ENCODE measurements around the gene PTPRK.
"Not testable (repeated sequence)": the region's sequence is repeated elsewhere in the genome, so short reads cannot be mapped to it uniquely, and the experiment has no call there.

PTPRK gene

DNA sequence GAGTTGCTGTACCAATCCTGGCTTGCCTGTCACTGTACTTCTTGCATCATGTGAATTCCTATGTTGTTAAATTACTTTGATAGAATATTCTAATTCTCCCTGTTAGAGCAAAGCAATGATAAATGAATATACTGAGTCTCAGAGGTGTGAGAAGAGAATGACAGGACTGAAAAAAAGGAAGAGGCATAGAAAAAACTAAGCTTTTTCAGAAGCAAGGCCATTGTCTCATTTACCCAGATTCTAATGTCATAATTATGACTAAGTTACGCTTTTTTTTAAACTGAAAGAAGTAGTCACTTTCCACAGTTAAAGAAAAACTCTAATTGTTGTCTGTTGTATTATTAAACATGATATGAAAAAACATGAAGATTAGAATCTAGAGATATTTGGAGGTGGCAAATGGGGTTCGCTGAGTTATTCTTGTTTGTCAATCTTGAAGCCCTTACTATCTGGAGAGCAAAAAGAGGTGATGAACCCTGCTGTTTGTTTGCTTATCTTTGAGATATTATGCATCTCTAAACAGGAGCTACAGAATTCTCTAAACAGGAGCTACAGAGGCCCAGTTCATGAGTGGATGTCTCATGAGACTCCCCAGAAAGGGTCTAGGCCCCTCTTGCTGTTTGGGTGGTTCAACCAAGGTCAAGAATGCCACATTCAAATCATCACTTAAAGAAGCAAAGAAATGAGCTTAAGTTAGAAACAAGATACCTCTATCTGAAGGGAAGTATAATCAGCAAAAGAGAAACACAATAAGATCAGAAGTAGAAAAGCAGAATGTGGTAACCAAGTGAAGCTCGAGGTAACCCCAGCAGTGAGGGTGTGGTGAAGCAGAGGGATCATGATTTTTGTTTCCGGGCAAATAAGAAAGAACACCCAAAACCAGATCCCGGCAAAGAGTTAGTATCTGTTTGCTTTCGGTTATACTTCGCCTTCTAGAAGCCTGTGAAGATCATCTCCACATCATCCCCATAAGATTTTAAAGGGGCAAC, 586.3 kb downstream of the PTPRK start:
- Histone ChIP-seq H4K8ac (ENCODE audit: low read depth, low read length) (no peak overlapping the region), H3K27ac (ENCODE audit: low read depth, low read length) (no peak overlapping the region), H2BK120ac (ENCODE audit: low read depth, low read length) (no peak overlapping the region), H3K23ac (ENCODE audit: low read length) (no peak overlapping the region), H3K36me3 (ENCODE audit: control insufficient read depth, insufficient read depth, low read length) (no peaks in the 10 kb centered on the region), H3K4me1 (ENCODE audit: control insufficient read depth, low read depth, low read length) (no peaks in the 10 kb centered on the region), H4K5ac (ENCODE audit: low read length) (no peak overlapping the region), H3K4ac (ENCODE audit: low read depth, low read length) (no peak overlapping the region), H3K79me2 (ENCODE audit: control insufficient read depth, insufficient read depth, low read length) (no peaks in the 10 kb centered on the region), H3K9ac (ENCODE audit: low read length) (no peak overlapping the region), H3K79me1 (ENCODE audit: low read length) (no peaks in the 10 kb centered on the region), H3K18ac (ENCODE audit: low read length) (no peak overlapping the region), H2BK15ac (replicated peaks; ENCODE audit: low read depth) (no peak overlapping the region), H3K56ac (ENCODE audit: low read length) (no peak overlapping the region), H3K4me3 (ENCODE audit: low read length) (no peak overlapping the region), H3K27me3 (ENCODE audit: insufficient read depth, low read length, poor library complexity) (no peaks in the 10 kb centered on the region), H2AK5ac (ENCODE audit: low read length) (no peak overlapping the region), H2BK5ac (ENCODE audit: low read length) (no peak overlapping the region), H3K4me2 (ENCODE audit: low read length) (no peak overlapping the region)
- peak; percentile 11 for DNase-seq
- WGBS (ENCODE audit: extremely low coverage, insufficient coverage, low lambda C conversion rate): no CpG with 5 or more reads among the region's 7 CpGs

DNA sequence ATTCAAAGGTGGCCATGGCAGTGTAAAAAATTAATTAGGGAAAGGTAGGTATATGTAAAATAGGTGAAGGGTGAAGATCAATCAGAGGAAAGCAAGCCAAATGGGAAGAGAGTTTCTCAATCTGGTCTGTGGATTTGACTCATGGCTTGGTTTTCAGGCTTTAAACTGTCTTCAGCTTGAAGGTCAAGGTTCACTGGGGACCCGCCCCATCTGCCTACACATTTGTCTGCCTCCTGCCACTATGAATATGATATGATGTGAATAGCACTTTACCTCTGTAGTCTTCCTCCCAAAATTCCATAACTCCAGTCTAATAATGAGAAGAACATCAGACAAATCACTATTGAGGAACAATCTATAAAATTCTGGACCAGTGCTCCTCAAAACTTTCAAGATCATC, 587.3 kb downstream of the PTPRK start:
- H3K4me2 ChIP-seq (ENCODE audit: low read length): no peak overlapping the region
- H2BK5ac ChIP-seq (ENCODE audit: low read length): no peak overlapping the region
- H3K79me1 ChIP-seq (ENCODE audit: low read length): no peaks in the 10 kb centered on the region
- DNase-seq: no peak
- H3K9ac ChIP-seq (ENCODE audit: low read length): no peak overlapping the region
- no peak overlapping the region for H3K56ac ChIP-seq (ENCODE audit: low read length)
- no peak overlapping the region for H3K23ac ChIP-seq (ENCODE audit: low read length)
- H2BK15ac ChIP-seq (replicated peaks; ENCODE audit: low read depth): no peak overlapping the region
- no peaks in the 10 kb centered on the region for H3K4me1 ChIP-seq (ENCODE audit: control insufficient read depth, low read depth, low read length)
- H3K36me3 ChIP-seq (ENCODE audit: control insufficient read depth, insufficient read depth, low read length): no peaks in the 10 kb centered on the region
- H4K5ac ChIP-seq (ENCODE audit: low read length): no peak overlapping the region
- H3K18ac ChIP-seq (ENCODE audit: low read length): no peak overlapping the region
- WGBS (ENCODE audit: extremely low coverage, insufficient coverage, low lambda C conversion rate): no CpG with 5 or more reads among the region's 1 CpG
- H3K27me3 ChIP-seq (ENCODE audit: insufficient read depth, low read length, poor library complexity): no peaks in the 10 kb centered on the region
- no peak overlapping the region for H4K8ac ChIP-seq (ENCODE audit: low read depth, low read length)
- H3K4ac ChIP-seq (ENCODE audit: low read depth, low read length): no peak overlapping the region
- H3K79me2 ChIP-seq (ENCODE audit: control insufficient read depth, insufficient read depth, low read length): no peaks in the 10 kb centered on the region
- H2BK120ac ChIP-seq (ENCODE audit: low read depth, low read length): no peak overlapping the region
- no peak overlapping the region for H3K4me3 ChIP-seq (ENCODE audit: low read length)
- H3K27ac ChIP-seq (ENCODE audit: low read depth, low read length): no peak overlapping the region
- no peak overlapping the region for H2AK5ac ChIP-seq (ENCODE audit: low read length)

GRCh38 chr6:127932708-127933107, 587.7 kb downstream of the PTPRK start:
- H3K36me3 ChIP-seq (ENCODE audit: control insufficient read depth, insufficient read depth, low read length): no peaks in the 10 kb centered on the region
- no peak overlapping the region for H2BK5ac ChIP-seq (ENCODE audit: low read length)
- H3K4me3 ChIP-seq (ENCODE audit: low read length): no peak overlapping the region
- peak; percentile 6 for DNase-seq
- no peak overlapping the region for H3K27ac ChIP-seq (ENCODE audit: low read depth, low read length)
- no peak overlapping the region for H3K56ac ChIP-seq (ENCODE audit: low read length)
- no CpG with 5 or more reads among the region's 5 CpGs for WGBS (ENCODE audit: extremely low coverage, insufficient coverage, low lambda C conversion rate)
- no peaks in the 10 kb centered on the region for H3K27me3 ChIP-seq (ENCODE audit: insufficient read depth, low read length, poor library complexity)
- H2BK120ac ChIP-seq (ENCODE audit: low read depth, low read length): no peak overlapping the region
- no peak overlapping the region for H4K8ac ChIP-seq (ENCODE audit: low read depth, low read length)
- no peak overlapping the region for H3K4ac ChIP-seq (ENCODE audit: low read depth, low read length)
- H3K23ac ChIP-seq (ENCODE audit: low read length): no peak overlapping the region
- H3K9ac ChIP-seq (ENCODE audit: low read length): no peak overlapping the region
- no peak overlapping the region for H3K18ac ChIP-seq (ENCODE audit: low read length)
- no peak overlapping the region for H2BK15ac ChIP-seq (replicated peaks; ENCODE audit: low read depth)
- no peaks in the 10 kb centered on the region for H3K4me1 ChIP-seq (ENCODE audit: control insufficient read depth, low read depth, low read length)
- no peaks in the 10 kb centered on the region for H3K79me2 ChIP-seq (ENCODE audit: control insufficient read depth, insufficient read depth, low read length)
- no peak overlapping the region for H4K5ac ChIP-seq (ENCODE audit: low read length)
- no peaks in the 10 kb centered on the region for H3K79me1 ChIP-seq (ENCODE audit: low read length)
- H3K4me2 ChIP-seq (ENCODE audit: low read length): no peak overlapping the region
- H2AK5ac ChIP-seq (ENCODE audit: low read length): no peak overlapping the region

- not testable (repeated sequence) for H3K4me3 ChIP-seq (ENCODE audit: low read length); H3K27me3 ChIP-seq (ENCODE audit: insufficient read depth, low read length, poor library complexity); H3K79me1 ChIP-seq (ENCODE audit: low read length); H3K56ac ChIP-seq (ENCODE audit: low read length); H2AK5ac ChIP-seq (ENCODE audit: low read length); H4K8ac ChIP-seq (ENCODE audit: low read depth, low read length); H3K9ac ChIP-seq (ENCODE audit: low read length); H3K23ac ChIP-seq (ENCODE audit: low read length); H2BK5ac ChIP-seq (ENCODE audit: low read length); H3K18ac ChIP-seq (ENCODE audit: low read length); H3K79me2 ChIP-seq (ENCODE audit: control insufficient read depth, insufficient read depth, low read length); H4K5ac ChIP-seq (ENCODE audit: low read length); H3K27ac ChIP-seq (ENCODE audit: low read depth, low read length); H3K4me1 ChIP-seq (ENCODE audit: control insufficient read depth, low read depth, low read length); H3K4ac ChIP-seq (ENCODE audit: low read depth, low read length); H3K36me3 ChIP-seq (ENCODE audit: control insufficient read depth, insufficient read depth, low read length); H3K4me2 ChIP-seq (ENCODE audit: low read length); H2BK15ac ChIP-seq (replicated peaks; ENCODE audit: low read depth); H2BK120ac ChIP-seq (ENCODE audit: low read depth, low read length); DNase-seq
- WGBS (ENCODE audit: extremely low coverage, insufficient coverage, low lambda C conversion rate): no CpG with 5 or more reads among the region's 10 CpGs
Measured at GRCh38 chr6:127926441-127926840, 594.0 kb downstream of the PTPRK start.

- no peak for DNase-seq
- Histone ChIP-seq H3K56ac (ENCODE audit: low read length) (no peak overlapping the region), H3K4me1 (ENCODE audit: control insufficient read depth, low read depth, low read length) (no peaks in the 10 kb centered on the region)
Measured at GRCh38 chr6:127924440-127924839, 596.0 kb downstream of the PTPRK start.

GRCh38 chr6:127924031-127924430, 596.4 kb downstream of the PTPRK start:
- no peak overlapping the region for H3K56ac ChIP-seq (ENCODE audit: low read length)
- H4K5ac ChIP-seq (ENCODE audit: low read length): no peak overlapping the region
- H3K4me2 ChIP-seq (ENCODE audit: low read length): no peak overlapping the region
- H3K9ac ChIP-seq (ENCODE audit: low read length): no peak overlapping the region
- H3K36me3 ChIP-seq (ENCODE audit: control insufficient read depth, insufficient read depth, low read length): no peaks in the 10 kb centered on the region
- H3K27me3 ChIP-seq (ENCODE audit: insufficient read depth, low read length, poor library complexity): no peaks in the 10 kb centered on the region
- no peak overlapping the region for H3K4ac ChIP-seq (ENCODE audit: low read depth, low read length)
- H3K4me1 ChIP-seq (ENCODE audit: control insufficient read depth, low read depth, low read length): no peaks in the 10 kb centered on the region
- H3K23ac ChIP-seq (ENCODE audit: low read length): no peak overlapping the region
- no peak overlapping the region for H4K8ac ChIP-seq (ENCODE audit: low read depth, low read length)
- no peak for DNase-seq
- H3K27ac ChIP-seq (ENCODE audit: low read depth, low read length): no peak overlapping the region
- no peak overlapping the region for H3K18ac ChIP-seq (ENCODE audit: low read length)
- no peak overlapping the region for H3K4me3 ChIP-seq (ENCODE audit: low read length)
- H2AK5ac ChIP-seq (ENCODE audit: low read length): no peak overlapping the region
- no peaks in the 10 kb centered on the region for H3K79me1 ChIP-seq (ENCODE audit: low read length)
- H2BK5ac ChIP-seq (ENCODE audit: low read length): no peak overlapping the region
- no peak overlapping the region for H2BK15ac ChIP-seq (replicated peaks; ENCODE audit: low read depth)
- no peaks in the 10 kb centered on the region for H3K79me2 ChIP-seq (ENCODE audit: control insufficient read depth, insufficient read depth, low read length)
- no peak overlapping the region for H2BK120ac ChIP-seq (ENCODE audit: low read depth, low read length)

More at GRCh38 chr6:127924440-127924839, 596.0 kb downstream of the PTPRK start:
- H3K18ac ChIP-seq (ENCODE audit: low read length): no peak overlapping the region
- WGBS (ENCODE audit: extremely low coverage, insufficient coverage, low lambda C conversion rate): no CpG with 5 or more reads among the region's 2 CpGs
- H2BK5ac ChIP-seq (ENCODE audit: low read length): no peak overlapping the region
- H3K4ac ChIP-seq (ENCODE audit: low read depth, low read length): no peak overlapping the region
- H4K8ac ChIP-seq (ENCODE audit: low read depth, low read length): no peak overlapping the region
- no peaks in the 10 kb centered on the region for H3K36me3 ChIP-seq (ENCODE audit: control insufficient read depth, insufficient read depth, low read length)
- H2BK15ac ChIP-seq (replicated peaks; ENCODE audit: low read depth): no peak overlapping the region
- H3K79me1 ChIP-seq (ENCODE audit: low read length): no peaks in the 10 kb centered on the region
- no peak overlapping the region for H3K23ac ChIP-seq (ENCODE audit: low read length)
- no peaks in the 10 kb centered on the region for H3K27me3 ChIP-seq (ENCODE audit: insufficient read depth, low read length, poor library complexity)
- H3K4me2 ChIP-seq (ENCODE audit: low read length): no peak overlapping the region
- no peak overlapping the region for H3K4me3 ChIP-seq (ENCODE audit: low read length)
- no peak overlapping the region for H3K9ac ChIP-seq (ENCODE audit: low read length)
- H4K5ac ChIP-seq (ENCODE audit: low read length): no peak overlapping the region
- no peak overlapping the region for H2BK120ac ChIP-seq (ENCODE audit: low read depth, low read length)
- H3K79me2 ChIP-seq (ENCODE audit: control insufficient read depth, insufficient read depth, low read length): no peaks in the 10 kb centered on the region
- no peak overlapping the region for H2AK5ac ChIP-seq (ENCODE audit: low read length)
- no peak overlapping the region for H3K27ac ChIP-seq (ENCODE audit: low read depth, low read length)

All from mesendoderm (in vitro differentiated cells).